ENCODE measurements around the gene ZNF768. TPM values are rescaled to one million over a fixed set of nuclear protein-coding genes. Genes with fewer than 3 reads are reported as not detected.
"Not testable (repeated sequence)": the region's sequence is repeated elsewhere in the genome, so short reads cannot be mapped to it uniquely, and the experiment has no call there.

Gene ZNF768
- total RNA-seq, 4 donors from 2014 or later = 41.3 to 87.8 (median 50.9) TPM

GRCh38 chr16:30543067-30543466, 16.7 kb upstream of the ZNF768 start:
- H3K27me3 ChIP-seq = no peaks in the 10 kb centered on the region
- no peak overlapping the region for H3K27ac ChIP-seq
- no peak for ATAC-seq
- WGBS, 2 donors (ENCODE audit: low coverage in 1 of 2) = 76 to 89% methylated on average over 3 to 4 of the region's 5 CpGs
- H3K4me1 ChIP-seq = no peaks in the 10 kb centered on the region
- H3K36me3 ChIP-seq = no peaks in the 10 kb centered on the region
- H3K9me3 ChIP-seq = no peaks in the 10 kb centered on the region
- no peak overlapping the region for H3K4me3 ChIP-seq
- TF ChIP-seq POLR2A (IDR thresholded peaks at IDR 0.05) (no peak), CTCF (IDR thresholded peaks at IDR 0.05) (no peak), EP300 (IDR thresholded peaks at IDR 0.05) (no peak), POLR2AphosphoS5 (IDR thresholded peaks at IDR 0.05) (no peak)

- Histone ChIP-seq H3K36me3 (no peaks in the 10 kb centered on the region), H3K4me3 (no peak overlapping the region), H3K27me3 (no peaks in the 10 kb centered on the region), H3K27ac (no peak overlapping the region), H3K9me3 (no peaks in the 10 kb centered on the region), H3K4me1 (no peaks in the 10 kb centered on the region)
- no peak for TF ChIP-seq EP300 (IDR thresholded peaks at IDR 0.05)
- no peak for TF ChIP-seq POLR2A (IDR thresholded peaks at IDR 0.05)
- TF ChIP-seq CTCF (IDR thresholded peaks at IDR 0.05) = no peak
- no peak for TF ChIP-seq POLR2AphosphoS5 (IDR thresholded peaks at IDR 0.05)
- WGBS, 2 donors (ENCODE audit: low coverage in 1 of 2) = 46% methylated on average over 6 of the region's 10 CpGs; no CpG with 5 or more reads in 1 of the 2 donors
- no peak for ATAC-seq
Measured at GRCh38 chr16:30541502-30542329, 15.3 kb upstream of the ZNF768 start.

- H3K27me3 ChIP-seq, H3K9me3 ChIP-seq, H3K36me3 ChIP-seq, ATAC-seq, H3K4me1 ChIP-seq, H3K4me3 ChIP-seq, H3K27ac ChIP-seq: not testable (repeated sequence)
- WGBS, 2 donors (ENCODE audit: low coverage in 1 of 2) = 51 to 55% methylated on average over 3 to 8 of the region's 9 CpGs
Measured at GRCh38 chr16:30540916-30541464, 14.6 kb upstream of the ZNF768 start.

- not testable (repeated sequence) for H3K27ac ChIP-seq, H3K36me3 ChIP-seq, H3K4me3 ChIP-seq, H3K9me3 ChIP-seq, H3K27me3 ChIP-seq, ATAC-seq
- peaks cover 0 to 12% (median 6%) of the 10 kb centered on the region in 3 donors for H3K4me1 ChIP-seq
- 93% methylated on average over 2 of the region's 13 CpGs; no CpG with 5 or more reads in 1 of the 2 donors for WGBS, 2 donors (ENCODE audit: low coverage in 1 of 2)
Measured at GRCh38 chr16:30539986-30540526, 13.7 kb upstream of the ZNF768 start.

- WGBS, 2 donors (ENCODE audit: low coverage in 1 of 2) = 33 to 80% methylated on average over 1 of the region's 8 CpGs
- TF ChIP-seq POLR2AphosphoS5 (IDR thresholded peaks at IDR 0.05) = no peak
- no peak overlapping the region for H3K4me3 ChIP-seq
- H3K27me3 ChIP-seq = no peaks in the 10 kb centered on the region
- ATAC-seq = no peak
- peaks cover 0 to 12% (median 6%) of the 10 kb centered on the region in 3 donors for H3K4me1 ChIP-seq
- H3K27ac ChIP-seq = no peak overlapping the region
- H3K9me3 ChIP-seq = no peaks in the 10 kb centered on the region
- no peaks in the 10 kb centered on the region for H3K36me3 ChIP-seq
Measured at GRCh38 chr16:30539000-30539964, 12.9 kb upstream of the ZNF768 start.

GRCh38 chr16:30536391-30537024, 10.1 kb upstream of the ZNF768 start:
- Histone ChIP-seq H3K36me3 (peaks cover 0 to 17% of the 10 kb centered on the region in 2 donors), H3K4me1 (peaks cover 0 to 32% (median 17%) of the 10 kb centered on the region in 3 donors), H3K27ac (peak overlapping the region in 2 of 4 donors; percentile 94 to 95)
- not testable (repeated sequence) for ATAC-seq, H3K27me3 ChIP-seq, H3K9me3 ChIP-seq, H3K4me3 ChIP-seq
- WGBS, 2 donors (ENCODE audit: low coverage in 1 of 2) = 91 to 92% methylated on average over 9 to 11 of the region's 13 CpGs
